ENCODE results near the gene CYB5D1.
"Not testable (repeated sequence)": the region's sequence is repeated elsewhere in the genome, so short reads cannot be mapped to it uniquely, and the experiment has no call there.

Gene CYB5D1

GRCh38 chr17:7856011-7856810, 1.6 kb upstream of the CYB5D1 start:
- DNase-seq, result peak in 1 of 56 donors; percentile 50

- DNase-seq, result peak; percentile 78 to 100 (median 98)
These were observed 741 bp upstream of the CYB5D1 start, which contains the start of gene NAA38 for GRCh38 chr17:7856811-7857712. TSS of gene NAA38 (minus strand) at chr17:7857559. CDS start at chr17:7857463, 96 bp downstream.

GRCh38 chr17:7858522-7858810, 663 bp downstream of the CYB5D1 start:
- DNase-seq, result peak in 3 of 56 donors; percentile 53 to 66 (median 58)

- DNase-seq, result no peak
These were observed 1.2 kb downstream of the CYB5D1 start for GRCh38 chr17:7859028-7859427.

- peak in 12 of 56 donors; percentile 13 to 70 (median 35) for DNase-seq
These were observed 5.1 kb downstream of the CYB5D1 start for GRCh38 chr17:7862692-7863437.

- DNase-seq, result not testable (repeated sequence)
These were observed 6.6 kb downstream of the CYB5D1 start for GRCh38 chr17:7864384-7864783.

GRCh38 chr17:7864995-7865650, 7.3 kb downstream of the CYB5D1 start:
- no peak for DNase-seq

GRCh38 chr17:7867881-7868329, 10.1 kb downstream of the CYB5D1 start:
- DNase-seq, result no peak

- DNase-seq, result no peak
These were observed 15.2 kb downstream of the CYB5D1 start for GRCh38 chr17:7873051-7873450.

- no peak for DNase-seq
These were observed 18.1 kb downstream of the CYB5D1 start for GRCh38 chr17:7875804-7876370.

GRCh38 chr17:7878234-7878633, 20.4 kb downstream of the CYB5D1 start:
- no peak for DNase-seq

GRCh38 chr17:7880076-7880868, 22.5 kb downstream of the CYB5D1 start:
- no peak for DNase-seq

GRCh38 chr17:7881276-7882054, 23.7 kb downstream of the CYB5D1 start:
- no peak for DNase-seq

GRCh38 chr17:7882068-7882467, 24.3 kb downstream of the CYB5D1 start:
- no peak for DNase-seq

- DNase-seq, result no peak
These were observed 24.8 kb downstream of the CYB5D1 start for GRCh38 chr17:7882629-7883028.

- DNase-seq, result no peak
These were observed 26.1 kb downstream of the CYB5D1 start for GRCh38 chr17:7883781-7884386.

- DNase-seq, result peak in 1 of 56 donors; percentile 44
These were observed 27.0 kb downstream of the CYB5D1 start for GRCh38 chr17:7884581-7885366.

Data from nucleus accumbens (tissue), 56 donors.